GM10266 (cell line): Measurements from ENCODE around the gene KRTAP4-5.
"Not testable (repeated sequence)": the region's sequence is repeated elsewhere in the genome, so short reads cannot be mapped to it uniquely, and the experiment has no call there.

Source experiments
- DNase-seq: peaks from one replicate; pipeline ENCODE4 v3.0.0; 2012; ENCODE audit errors: extremely low spot score
- TF ChIP-seq, protein P1 (sequence below): IDR thresholded peaks from 2 replicates; pipeline ENCODE4 v1.5.1; 2012; ENCODE audit warnings: mild to moderate bottlenecking, low read depth; ENCODE audit not compliant: control insufficient read depth, insufficient read depth; ENCODE audit errors: missing control alignments

KRTAP4-5 gene

DNA sequence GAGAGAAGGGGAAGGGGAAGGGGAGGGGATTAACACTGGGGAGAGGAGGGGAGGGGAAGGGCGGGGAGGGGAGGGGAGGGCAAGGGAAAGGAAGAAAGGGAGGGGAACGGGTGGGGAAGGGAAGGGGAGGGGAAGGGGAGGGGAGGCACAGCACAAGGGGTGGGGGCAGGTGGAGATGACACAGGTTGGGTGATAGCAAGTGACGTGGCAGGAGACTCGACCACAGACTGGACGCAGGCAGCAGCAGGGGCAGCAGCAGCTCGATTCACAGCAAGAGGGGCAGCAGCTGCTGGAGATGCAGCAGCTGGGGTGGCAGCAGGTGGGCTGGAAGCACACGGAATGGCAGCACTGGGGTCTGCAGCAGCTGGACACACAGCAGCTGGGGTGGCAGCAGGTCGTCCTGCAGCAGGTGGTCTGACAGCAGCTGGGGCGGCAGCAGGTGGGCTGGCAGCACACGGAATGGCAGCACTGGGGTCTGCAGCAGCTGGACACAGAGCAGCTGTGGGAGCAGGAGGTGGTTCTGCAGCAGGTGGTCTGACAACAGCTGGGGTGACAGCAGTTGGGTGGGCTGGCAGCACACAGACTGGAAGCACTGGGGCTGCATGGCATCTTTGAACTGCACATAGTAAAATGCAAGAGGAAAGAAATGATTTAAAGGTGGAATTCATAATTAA lies 47.9 kb downstream of the KRTAP4-5 start, which contains the start of gene KRTAP4-16:
TSS of gene KRTAP4-16 (minus strand) at position 624 of the 674 bp plus-strand sequence. CDS start at position 624, 0 bp downstream.
- TF ChIP-seq, protein P1, sequence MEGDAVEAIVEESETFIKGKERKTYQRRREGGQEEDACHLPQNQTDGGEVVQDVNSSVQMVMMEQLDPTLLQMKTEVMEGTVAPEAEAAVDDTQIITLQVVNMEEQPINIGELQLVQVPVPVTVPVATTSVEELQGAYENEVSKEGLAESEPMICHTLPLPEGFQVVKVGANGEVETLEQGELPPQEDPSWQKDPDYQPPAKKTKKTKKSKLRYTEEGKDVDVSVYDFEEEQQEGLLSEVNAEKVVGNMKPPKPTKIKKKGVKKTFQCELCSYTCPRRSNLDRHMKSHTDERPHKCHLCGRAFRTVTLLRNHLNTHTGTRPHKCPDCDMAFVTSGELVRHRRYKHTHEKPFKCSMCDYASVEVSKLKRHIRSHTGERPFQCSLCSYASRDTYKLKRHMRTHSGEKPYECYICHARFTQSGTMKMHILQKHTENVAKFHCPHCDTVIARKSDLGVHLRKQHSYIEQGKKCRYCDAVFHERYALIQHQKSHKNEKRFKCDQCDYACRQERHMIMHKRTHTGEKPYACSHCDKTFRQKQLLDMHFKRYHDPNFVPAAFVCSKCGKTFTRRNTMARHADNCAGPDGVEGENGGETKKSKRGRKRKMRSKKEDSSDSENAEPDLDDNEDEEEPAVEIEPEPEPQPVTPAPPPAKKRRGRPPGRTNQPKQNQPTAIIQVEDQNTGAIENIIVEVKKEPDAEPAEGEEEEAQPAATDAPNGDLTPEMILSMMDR = no peak

DNA sequence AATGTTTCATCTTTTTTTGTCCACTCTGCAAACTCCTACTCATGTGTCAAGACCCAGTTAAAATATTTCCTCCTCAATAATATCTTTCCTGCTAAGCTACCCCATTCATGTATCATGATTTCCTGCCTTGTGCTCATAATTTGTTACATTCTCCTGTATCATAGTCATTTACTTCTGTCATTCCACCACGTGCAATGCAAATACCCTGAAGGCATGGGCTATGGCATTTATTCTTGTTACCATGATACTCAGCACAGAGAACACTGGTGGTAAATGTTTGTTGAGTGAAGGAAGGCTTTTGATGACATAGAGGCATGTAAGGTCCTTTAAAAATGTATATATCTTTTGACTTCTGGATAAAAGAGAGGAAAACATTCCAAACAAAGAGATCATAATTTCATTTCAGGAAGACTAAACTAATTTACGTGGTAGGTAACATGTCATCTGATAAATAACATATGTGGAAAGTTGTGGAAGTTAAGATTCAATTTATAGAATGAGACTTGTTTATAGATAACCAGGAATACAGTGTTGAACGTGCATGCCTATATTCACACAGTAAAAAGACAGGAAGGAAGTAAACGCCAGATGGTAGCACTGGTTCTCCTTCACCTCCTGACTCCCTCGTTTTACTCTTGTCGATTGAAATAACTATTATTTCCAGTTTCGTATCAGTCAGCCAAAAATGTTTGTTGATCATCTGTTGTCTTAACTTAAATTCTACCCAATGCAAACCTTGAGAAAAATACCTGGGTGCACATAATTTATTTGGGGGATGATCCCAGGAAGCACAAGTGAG lies 49.7 kb downstream of the KRTAP4-5 start:
- not testable (repeated sequence) for DNase-seq

More for the DNA sequence above, 47.9 kb downstream of the KRTAP4-5 start, which contains the start of gene KRTAP4-16:
- no peak for DNase-seq
